ENCODE measurements around the gene GALNTL6.

The GALNTL6 gene

DNA sequence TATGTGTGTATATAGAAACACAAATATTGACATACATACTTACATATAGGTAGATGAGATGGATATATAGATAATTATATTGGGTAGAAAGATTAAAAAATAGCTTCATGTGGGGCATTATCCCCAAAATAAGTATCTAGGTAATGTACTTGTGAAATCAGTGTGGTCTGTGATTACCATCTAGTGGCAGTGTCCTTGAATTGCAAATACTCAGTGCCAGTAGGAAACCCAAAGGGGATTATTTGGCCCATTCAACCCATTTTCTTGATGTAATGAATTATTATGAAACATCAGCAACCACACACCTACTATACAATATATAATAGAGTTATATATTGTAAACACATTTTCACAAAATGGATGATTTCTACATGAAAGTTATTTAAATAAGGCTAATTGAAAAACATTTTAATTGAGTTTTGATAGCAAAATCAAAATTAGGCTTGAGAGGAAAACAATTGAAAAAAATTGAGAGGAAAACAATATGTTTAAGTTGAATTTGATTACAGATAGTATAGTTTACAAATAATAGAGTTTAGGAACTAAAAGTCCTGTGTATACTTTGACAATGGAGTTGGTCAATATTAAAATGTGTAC lies 389.4 kb downstream of the GALNTL6 start:
- peak; percentile 31 for DNase-seq (ENCODE audit: insufficient read length, low spot score)
- peak; percentile 81 for FAIRE-seq
- TF ChIP-seq, protein P1, sequence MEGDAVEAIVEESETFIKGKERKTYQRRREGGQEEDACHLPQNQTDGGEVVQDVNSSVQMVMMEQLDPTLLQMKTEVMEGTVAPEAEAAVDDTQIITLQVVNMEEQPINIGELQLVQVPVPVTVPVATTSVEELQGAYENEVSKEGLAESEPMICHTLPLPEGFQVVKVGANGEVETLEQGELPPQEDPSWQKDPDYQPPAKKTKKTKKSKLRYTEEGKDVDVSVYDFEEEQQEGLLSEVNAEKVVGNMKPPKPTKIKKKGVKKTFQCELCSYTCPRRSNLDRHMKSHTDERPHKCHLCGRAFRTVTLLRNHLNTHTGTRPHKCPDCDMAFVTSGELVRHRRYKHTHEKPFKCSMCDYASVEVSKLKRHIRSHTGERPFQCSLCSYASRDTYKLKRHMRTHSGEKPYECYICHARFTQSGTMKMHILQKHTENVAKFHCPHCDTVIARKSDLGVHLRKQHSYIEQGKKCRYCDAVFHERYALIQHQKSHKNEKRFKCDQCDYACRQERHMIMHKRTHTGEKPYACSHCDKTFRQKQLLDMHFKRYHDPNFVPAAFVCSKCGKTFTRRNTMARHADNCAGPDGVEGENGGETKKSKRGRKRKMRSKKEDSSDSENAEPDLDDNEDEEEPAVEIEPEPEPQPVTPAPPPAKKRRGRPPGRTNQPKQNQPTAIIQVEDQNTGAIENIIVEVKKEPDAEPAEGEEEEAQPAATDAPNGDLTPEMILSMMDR (IDR thresholded peaks at IDR 0.05; ENCODE audit: insufficient read depth, missing control alignments): peak; percentile 80

DNA sequence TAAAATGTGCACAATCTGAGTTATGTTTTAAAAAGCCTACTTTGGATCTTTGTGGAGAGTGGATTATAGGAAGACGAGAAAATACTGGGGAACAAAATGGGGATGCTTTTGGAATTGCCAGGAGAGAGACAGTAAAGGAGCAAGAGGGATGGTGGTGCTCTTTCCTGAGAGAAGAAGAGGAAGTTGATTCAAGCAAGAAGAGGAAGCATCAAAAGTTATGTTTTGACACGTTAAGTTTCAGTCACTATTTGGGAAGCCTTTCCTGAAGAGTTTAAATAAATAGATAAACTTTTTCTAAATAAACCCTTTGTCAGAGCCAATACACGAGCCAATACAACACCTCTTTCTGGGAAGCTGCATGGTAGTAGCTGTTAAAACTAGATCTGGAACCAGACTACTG lies 394.1 kb downstream of the GALNTL6 start:
- DNase-seq (ENCODE audit: insufficient read length, low spot score) (no peak), FAIRE-seq (no peak)
- TF ChIP-seq, protein P1 (IDR thresholded peaks at IDR 0.05; ENCODE audit: insufficient read depth, missing control alignments): no peak

DNA sequence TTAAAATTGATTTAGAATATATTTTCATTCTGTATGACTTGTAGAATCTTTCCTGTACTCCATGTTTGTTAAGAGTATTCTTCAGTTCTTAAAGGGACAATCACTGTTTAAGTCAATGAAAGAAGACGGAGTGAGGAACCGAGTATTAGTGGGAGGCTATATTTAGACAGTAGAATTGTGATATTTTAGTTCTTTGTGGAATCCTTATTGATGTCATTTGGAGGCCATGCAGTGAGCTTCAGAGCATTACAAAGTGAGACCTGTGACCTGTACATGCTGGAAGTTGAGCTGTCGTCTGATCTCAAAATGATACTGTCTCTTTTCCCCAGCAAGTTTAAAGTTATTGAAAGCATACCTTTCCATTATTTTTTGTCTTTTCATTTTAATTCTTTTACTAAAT lies 394.7 kb downstream of the GALNTL6 start:
- TF ChIP-seq, protein P1 (IDR thresholded peaks at IDR 0.05; ENCODE audit: insufficient read depth, missing control alignments): no peak
- FAIRE-seq (no peak), DNase-seq (ENCODE audit: insufficient read length, low spot score) (no peak)

DNA sequence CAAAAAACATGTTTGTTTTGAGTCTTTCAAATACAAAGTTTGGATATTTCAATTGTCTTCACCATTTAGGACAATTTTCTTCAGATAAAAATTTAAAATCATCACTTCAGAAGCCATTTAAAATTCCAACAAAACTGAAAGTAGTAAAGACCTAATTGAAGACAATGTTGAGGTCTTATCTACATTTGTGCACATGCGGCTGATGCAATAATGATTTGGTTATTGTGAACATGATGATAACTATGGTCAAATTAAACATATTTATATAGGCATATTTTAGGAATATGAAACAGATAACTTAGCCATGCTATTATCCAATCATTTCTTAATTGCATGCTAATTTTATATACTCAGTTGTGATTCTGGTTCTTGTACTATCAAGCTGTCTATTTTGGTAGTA lies 407.5 kb downstream of the GALNTL6 start:
- FAIRE-seq: peak; percentile 11
- TF ChIP-seq, protein P1 (IDR thresholded peaks at IDR 0.05; ENCODE audit: insufficient read depth, missing control alignments): no peak
- no peak for DNase-seq (ENCODE audit: insufficient read length, low spot score)

DNA sequence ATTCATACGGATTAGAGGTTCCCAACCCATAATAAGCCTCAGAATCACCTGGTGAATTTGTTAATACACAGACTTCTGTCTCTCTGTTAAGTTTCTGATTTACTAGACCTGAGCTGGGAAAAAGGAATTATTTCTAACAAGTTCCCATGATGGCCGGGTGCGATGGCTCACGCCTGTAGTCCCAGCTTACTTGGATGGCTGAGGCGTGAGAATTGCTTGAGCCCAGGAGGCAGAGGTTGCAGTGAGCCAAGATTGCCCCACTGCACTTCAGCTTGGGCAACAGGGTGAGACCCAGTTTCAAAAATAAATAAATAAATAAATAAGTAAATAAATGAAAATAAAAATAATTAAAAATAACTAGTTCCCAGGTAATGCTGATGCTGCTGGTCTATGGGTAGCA lies 412.3 kb downstream of the GALNTL6 start:
- TF ChIP-seq, protein P1 (IDR thresholded peaks at IDR 0.05; ENCODE audit: insufficient read depth, missing control alignments): no peak
- no peak for FAIRE-seq
- no peak for DNase-seq (ENCODE audit: insufficient read length, low spot score)

DNA sequence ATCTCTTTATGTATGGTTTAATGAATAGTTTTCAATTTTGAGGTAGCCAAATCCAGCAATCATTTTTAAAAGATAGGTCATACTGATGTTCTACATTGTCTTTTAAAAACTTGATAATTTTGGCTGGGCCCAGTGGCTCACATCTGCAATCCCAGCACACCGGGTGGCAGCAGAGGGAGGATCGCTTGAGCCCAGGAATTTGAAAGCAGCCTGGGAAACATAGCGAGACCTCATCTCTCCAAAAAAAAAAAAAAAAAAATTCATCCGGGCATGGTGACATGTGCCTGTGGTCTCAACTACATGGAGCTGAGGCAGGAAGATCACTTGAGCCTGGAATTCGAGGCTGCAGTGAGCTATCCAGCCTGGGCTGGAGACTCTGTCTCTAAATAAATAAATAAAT lies 419.8 kb downstream of the GALNTL6 start:
- TF ChIP-seq, protein P1 (IDR thresholded peaks at IDR 0.05; ENCODE audit: insufficient read depth, missing control alignments): peak; percentile 25
- DNase-seq (ENCODE audit: insufficient read length, low spot score) (no peak), FAIRE-seq (no peak)

DNA sequence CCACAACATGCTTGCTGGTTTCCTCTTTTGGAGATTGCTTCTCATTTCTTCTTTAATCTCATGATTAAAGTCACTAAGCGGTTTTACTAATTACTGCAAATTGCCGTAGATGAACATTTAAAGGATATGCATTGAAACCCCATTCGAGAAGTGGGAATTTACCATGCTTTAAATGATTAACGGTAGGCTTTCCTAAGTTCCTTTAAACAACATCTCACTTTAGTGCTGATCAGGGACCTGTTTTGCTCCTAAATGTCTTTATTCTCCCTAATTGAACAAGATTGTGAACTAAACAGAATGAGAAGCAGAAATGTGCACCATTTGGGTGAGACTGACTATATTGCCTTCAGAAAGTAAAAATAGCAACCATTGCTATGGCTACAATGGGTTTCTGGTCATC lies 430.3 kb downstream of the GALNTL6 start:
- TF ChIP-seq, protein P1 (IDR thresholded peaks at IDR 0.05; ENCODE audit: insufficient read depth, missing control alignments): no peak
- DNase-seq (ENCODE audit: insufficient read length, low spot score) (no peak), FAIRE-seq (peak; percentile 96)

Measured in D721Med (cell line).